NT2/D1 (cell line): Measurements from ENCODE around the gene BCKDHB.

Experiments
- DNase-seq: peaks from one replicate; pipeline ENCODE4 v3.0.0-alpha.2; 2011; ENCODE audit warnings: low read depth, low spot score
- H3K27me3 ChIP-seq: 2 replicates; pipeline ENCODE4 v1.6.0; 2011; ENCODE audit warnings: mild to moderate bottlenecking; ENCODE audit not compliant: insufficient read length, insufficient read depth
- H3K36me3 ChIP-seq: 2 replicates; pipeline ENCODE4 v1.6.1; 2011; ENCODE audit warnings: mild to moderate bottlenecking, low read length, mixed read lengths; ENCODE audit not compliant: insufficient read depth, insufficient read length
- H3K4me1 ChIP-seq: 2 replicates; pipeline ENCODE4 v1.5.1; 2011; ENCODE audit not compliant: insufficient read depth, insufficient read length
- H3K4me3 ChIP-seq: 2 replicates; pipeline ENCODE4 v1.5.1; 2011; ENCODE audit warnings: low read depth; ENCODE audit not compliant: insufficient read length
- H3K9ac ChIP-seq: 2 replicates; pipeline ENCODE4 v1.6.0; 2011; ENCODE audit warnings: low read depth; ENCODE audit not compliant: insufficient read length
- H3K9me3 ChIP-seq: 2 replicates; pipeline ENCODE4 v1.5.1; 2011; ENCODE audit warnings: mild to moderate bottlenecking, low read length; ENCODE audit not compliant: insufficient read depth
- SUZ12 ChIP-seq: IDR thresholded peaks from 2 replicates; pipeline ENCODE4 v1.6.1; 2011; ENCODE audit not compliant: insufficient read length, insufficient read depth; ENCODE audit errors: extremely low read depth
- YY1 ChIP-seq: IDR thresholded peaks from 2 replicates; pipeline ENCODE4 v1.6.1; 2011; ENCODE audit not compliant: insufficient read length, insufficient read depth
- ZNF274 ChIP-seq: IDR thresholded peaks from 2 replicates; pipeline ENCODE4 v1.6.1; 2011; ENCODE audit warnings: mild to moderate bottlenecking, low read depth, low read length

The BCKDHB gene

GRCh38 chr6:80314531-80314930, 208.1 kb downstream of the BCKDHB start:
- no peaks in the 10 kb centered on the region for H3K4me1 ChIP-seq

GRCh38 chr6:80316686-80317231, 210.3 kb downstream of the BCKDHB start:
- no peak overlapping the region for H3K9ac ChIP-seq
- H3K4me1 ChIP-seq, result no peaks in the 10 kb centered on the region
- no peak overlapping the region for H3K4me3 ChIP-seq
- DNase-seq, result no peak
- no peaks in the 10 kb centered on the region for H3K9me3 ChIP-seq
- no peaks in the 10 kb centered on the region for H3K36me3 ChIP-seq
- TF ChIP-seq YY1 (no peak), ZNF274 (no peak), SUZ12 (no peak)
- H3K27me3 ChIP-seq, result no peaks in the 10 kb centered on the region

More at GRCh38 chr6:80314531-80314930, 208.1 kb downstream of the BCKDHB start:
- Histone ChIP-seq H3K9ac (no peak overlapping the region), H3K9me3 (no peaks in the 10 kb centered on the region), H3K4me3 (no peak overlapping the region), H3K36me3 (no peaks in the 10 kb centered on the region), H3K27me3 (no peaks in the 10 kb centered on the region)
- DNase-seq, result no peak
- TF ChIP-seq YY1 (no peak), SUZ12 (no peak), ZNF274 (no peak)

GRCh38 chr6:80319196-80319595, 212.7 kb downstream of the BCKDHB start:
- Histone ChIP-seq H3K9me3 (no peaks in the 10 kb centered on the region), H3K27me3 (no peaks in the 10 kb centered on the region), H3K4me3 (no peak overlapping the region), H3K36me3 (no peaks in the 10 kb centered on the region), H3K9ac (no peak overlapping the region), H3K4me1 (no peaks in the 10 kb centered on the region)
- TF ChIP-seq SUZ12, result no peak
- no peak for TF ChIP-seq YY1
- TF ChIP-seq ZNF274, result no peak
- DNase-seq, result no peak

GRCh38 chr6:80321011-80321410, 214.5 kb downstream of the BCKDHB start:
- Histone ChIP-seq H3K36me3 (no peaks in the 10 kb centered on the region), H3K9ac (no peak overlapping the region), H3K27me3 (no peaks in the 10 kb centered on the region), H3K9me3 (no peaks in the 10 kb centered on the region), H3K4me1 (no peaks in the 10 kb centered on the region), H3K4me3 (no peak overlapping the region)
- no peak for TF ChIP-seq ZNF274
- no peak for TF ChIP-seq YY1
- TF ChIP-seq SUZ12, result no peak
- DNase-seq, result no peak

- H3K9ac ChIP-seq, result no peak overlapping the region
- H3K36me3 ChIP-seq, result no peaks in the 10 kb centered on the region
- H3K27me3 ChIP-seq, result no peaks in the 10 kb centered on the region
- no peak overlapping the region for H3K4me3 ChIP-seq
- no peak for DNase-seq
- no peaks in the 10 kb centered on the region for H3K4me1 ChIP-seq
- TF ChIP-seq SUZ12 (no peak), YY1 (no peak), ZNF274 (no peak)
- H3K9me3 ChIP-seq, result no peaks in the 10 kb centered on the region
Measured at GRCh38 chr6:80325742-80326141, 219.3 kb downstream of the BCKDHB start.

GRCh38 chr6:80328652-80329051, 222.2 kb downstream of the BCKDHB start:
- H3K36me3 ChIP-seq, result no peaks in the 10 kb centered on the region
- no peaks in the 10 kb centered on the region for H3K27me3 ChIP-seq
- TF ChIP-seq ZNF274 (no peak), SUZ12 (no peak), YY1 (no peak)
- H3K4me3 ChIP-seq, result no peak overlapping the region
- no peaks in the 10 kb centered on the region for H3K4me1 ChIP-seq
- no peak for DNase-seq
- no peak overlapping the region for H3K9ac ChIP-seq
- H3K9me3 ChIP-seq, result no peaks in the 10 kb centered on the region

- Histone ChIP-seq H3K36me3 (no peaks in the 10 kb centered on the region), H3K4me3 (no peak overlapping the region)
Measured at GRCh38 chr6:80329496-80329895, 223.0 kb downstream of the BCKDHB start.

GRCh38 chr6:80330961-80331360, 224.5 kb downstream of the BCKDHB start:
- no peaks in the 10 kb centered on the region for H3K4me1 ChIP-seq
- no peak overlapping the region for H3K4me3 ChIP-seq
- TF ChIP-seq ZNF274, result no peak
- H3K36me3 ChIP-seq, result no peaks in the 10 kb centered on the region
- no peaks in the 10 kb centered on the region for H3K27me3 ChIP-seq
- no peak for DNase-seq
- no peaks in the 10 kb centered on the region for H3K9me3 ChIP-seq
- H3K9ac ChIP-seq, result no peak overlapping the region

More at GRCh38 chr6:80329496-80329895, 223.0 kb downstream of the BCKDHB start:
- Histone ChIP-seq H3K27me3 (no peaks in the 10 kb centered on the region), H3K4me1 (no peaks in the 10 kb centered on the region), H3K9ac (no peak overlapping the region), H3K9me3 (no peaks in the 10 kb centered on the region)
- TF ChIP-seq SUZ12 (no peak), YY1 (no peak), ZNF274 (no peak)
- no peak for DNase-seq
